AG04449 (cell line): ENCODE results near the gene ADORA2A.

Source experiments
- CTCF ChIA-PET: fragments of 350-600 bp; formaldehyde crosslinking; extraction: SDS; loops from one replicate; lab custom pipeline; 2021; ENCODE audit warnings: antibody characterized with exemption; lab: Yijun Ruan, JAX
- POLR2A ChIA-PET: fragments of 400-600, 350-600 bp; formaldehyde crosslinking; extraction: SDS; loops from one replicate; lab custom pipeline; 2020; ENCODE audit warnings: antibody characterized with exemption, inconsistent platforms; lab: Yijun Ruan, JAX
- DNase-seq: peaks from one replicate; pipeline ENCODE4 v3.0.0-alpha.2; 2010; ENCODE audit warnings: low read depth, low spot score
- H3K4me3 ChIP-seq: 2 replicates; pipeline ENCODE4 v1.5.1; 2011; ENCODE audit warnings: low read depth, mild to moderate bottlenecking, control low read depth, low read length
- CTCF ChIP-seq: IDR thresholded peaks from one replicate; pipeline ENCODE4 v1.5.1; 2011; ENCODE audit warnings: mild to moderate bottlenecking, moderate library complexity, low read length, control low read depth, inconsistent platforms; ENCODE audit not compliant: insufficient read depth; ENCODE audit errors: missing control alignments

The ADORA2A gene

DNA sequence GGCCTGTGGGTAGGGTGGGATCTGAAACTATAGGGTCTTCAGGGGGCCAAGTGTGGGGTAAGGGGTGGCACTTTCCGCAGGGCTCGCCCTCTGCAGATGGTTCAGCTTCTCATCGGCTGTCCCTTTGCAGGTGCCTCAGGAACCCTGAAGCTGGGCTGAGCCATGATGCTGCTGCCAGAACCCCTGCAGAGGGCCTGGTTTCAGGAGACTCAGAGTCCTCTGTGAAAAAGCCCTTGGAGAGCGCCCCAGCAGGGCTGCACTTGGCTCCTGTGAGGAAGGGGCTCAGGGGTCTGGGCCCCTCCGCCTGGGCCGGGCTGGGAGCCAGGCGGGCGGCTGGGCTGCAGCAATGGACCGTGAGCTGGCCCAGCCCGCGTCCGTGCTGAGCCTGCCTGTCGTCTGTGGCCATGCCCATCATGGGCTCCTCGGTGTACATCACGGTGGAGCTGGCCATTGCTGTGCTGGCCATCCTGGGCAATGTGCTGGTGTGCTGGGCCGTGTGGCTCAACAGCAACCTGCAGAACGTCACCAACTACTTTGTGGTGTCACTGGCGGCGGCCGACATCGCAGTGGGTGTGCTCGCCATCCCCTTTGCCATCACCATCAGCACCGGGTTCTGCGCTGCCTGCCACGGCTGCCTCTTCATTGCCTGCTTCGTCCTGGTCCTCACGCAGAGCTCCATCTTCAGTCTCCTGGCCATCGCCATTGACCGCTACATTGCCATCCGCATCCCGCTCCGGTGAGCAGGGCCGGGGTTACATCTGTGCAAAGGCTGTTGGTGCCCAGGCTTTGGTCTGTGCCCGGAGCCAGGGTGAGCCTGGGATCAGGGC is 5.8 kb downstream of the ADORA2A start:
- POLR2A ChIA-PET = no interaction called here
- no peak overlapping the region for H3K4me3 ChIP-seq

GRCh38 chr22:24433828-24434470 is 6.5 kb downstream of the ADORA2A start:
- TF ChIP-seq CTCF = no peak
- ChIA-PET CTCF (interaction anchor here (7.9 kb wide), 1 partner anchor 10 kb away, joined by 63 read pairs; no protein-coding TSS in a partner anchor), POLR2A (no interaction called here)
- H3K4me3 ChIP-seq = no peak overlapping the region
- no peak for DNase-seq

More for the DNA sequence above, 5.8 kb downstream of the ADORA2A start:
- TF ChIP-seq CTCF = no peak
- CTCF ChIA-PET = interaction anchor here (7.9 kb wide), 1 partner anchor 9 kb away, joined by 63 read pairs; no protein-coding TSS in a partner anchor
- no peak for DNase-seq

DNA sequence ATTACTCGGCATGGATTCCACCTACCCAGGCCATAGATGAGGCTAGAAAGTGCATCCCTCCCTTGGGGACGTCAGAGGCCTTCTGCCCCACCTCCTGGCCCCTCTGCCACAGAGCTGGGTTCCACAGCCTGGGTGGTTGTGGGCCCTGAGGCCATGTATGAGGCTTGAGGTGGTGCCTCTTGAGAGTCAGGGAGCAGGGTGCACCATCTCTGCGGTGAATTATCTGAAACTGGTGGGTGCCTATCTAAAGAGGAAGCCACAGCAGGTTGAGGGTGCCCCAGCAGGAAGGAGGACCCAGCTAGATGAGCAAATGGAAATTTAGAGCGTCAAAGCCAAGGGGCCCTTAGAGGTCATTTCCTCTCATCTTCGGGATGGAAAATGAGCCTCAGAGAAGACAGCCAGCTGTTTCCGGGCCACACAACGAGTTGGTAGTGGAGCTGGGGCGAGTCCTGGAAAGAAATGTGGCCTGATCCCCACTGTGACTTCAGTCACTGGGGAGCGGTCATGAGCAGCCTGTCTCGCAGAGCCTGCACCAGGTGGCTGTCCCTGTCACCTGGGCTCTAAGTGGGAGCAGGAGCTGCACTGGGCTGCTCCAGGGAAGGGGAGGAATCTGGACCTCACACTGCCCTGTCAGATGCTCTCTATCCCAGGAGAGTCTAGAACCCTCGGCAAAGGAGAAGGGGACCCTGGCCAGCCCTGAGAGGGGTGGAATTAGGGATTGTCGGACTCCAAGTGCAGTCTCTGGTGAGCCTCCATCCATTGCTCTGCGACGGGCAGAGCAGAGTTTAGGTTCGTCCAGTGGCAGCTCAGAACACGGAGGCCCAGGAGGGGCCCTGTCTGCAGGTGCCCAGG is 7.3 kb downstream of the ADORA2A start:
- CTCF ChIA-PET = interaction anchor here (1.3 to 7.9 kb wide), 3 partner anchors 11 to 91 kb away, joined by 3 to 63 read pairs (median 7); no protein-coding TSS in a partner anchor
- DNase-seq = no peak
- TF ChIP-seq CTCF = no peak
- POLR2A ChIA-PET = no interaction called here
- H3K4me3 ChIP-seq = no peak overlapping the region

GRCh38 chr22:24435323-24435645 is 7.9 kb downstream of the ADORA2A start:
- ChIA-PET POLR2A (no interaction called here), CTCF (interaction anchor here (1.1 to 7.9 kb wide), 4 partner anchors 11 to 91 kb away, joined by 3 to 63 read pairs (median 5); no protein-coding TSS in a partner anchor)
- no peak overlapping the region for H3K4me3 ChIP-seq
- TF ChIP-seq CTCF = no peak
- DNase-seq = no peak

DNA sequence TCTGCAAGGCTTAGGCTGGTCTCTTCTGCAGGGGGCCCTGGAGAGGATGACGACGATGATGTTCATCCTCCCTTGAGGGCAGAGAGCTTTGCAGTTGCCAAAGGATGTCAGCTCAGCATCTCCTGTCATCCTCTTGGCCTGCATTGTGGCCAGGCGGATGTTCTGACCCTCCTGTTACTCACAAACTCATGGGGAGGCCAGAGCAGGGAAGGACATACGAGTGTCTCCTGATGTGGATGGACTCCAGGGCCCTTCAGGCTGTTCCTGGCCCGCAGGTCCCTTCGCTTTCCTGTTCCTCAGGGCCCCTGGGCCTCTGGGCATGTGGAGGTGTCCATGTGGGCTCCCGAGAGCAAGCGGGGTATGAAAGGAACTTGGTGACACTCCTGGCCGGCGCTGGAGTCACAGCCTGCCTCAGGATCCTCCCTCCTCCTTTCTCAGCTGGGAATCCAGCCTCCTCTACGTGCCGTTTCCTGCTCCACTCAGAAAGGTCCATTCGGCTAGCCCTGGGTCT is 8.5 kb downstream of the ADORA2A start:
- H3K4me3 ChIP-seq = no peak overlapping the region
- DNase-seq = no peak
- TF ChIP-seq CTCF = no peak
- CTCF ChIA-PET = interaction anchor here (0.7 to 7.9 kb wide), 6 partner anchors 11 to 90 kb away, joined by 3 to 63 read pairs (median 3); no protein-coding TSS in a partner anchor
- POLR2A ChIA-PET = interaction anchor here (0.9 kb wide), 1 partner anchor 48 kb away, joined by 3 read pairs; no protein-coding TSS in a partner anchor
